T-helper 1 cell (primary cell): ENCODE data around the gene RAPGEF2.
"Not testable (repeated sequence)": the region's sequence is repeated elsewhere in the genome, so short reads cannot be mapped to it uniquely, and the experiment has no call there.

Experiments
- DNase-seq, 5 donors: peaks; one replicate each; pipeline ENCODE4 v3.0.0-alpha.2; 2012 to 2020

Gene RAPGEF2

GRCh38 chr4:159101988-159102621 is 774 bp upstream of the RAPGEF2 start:
- DNase-seq, result no peak

DNA sequence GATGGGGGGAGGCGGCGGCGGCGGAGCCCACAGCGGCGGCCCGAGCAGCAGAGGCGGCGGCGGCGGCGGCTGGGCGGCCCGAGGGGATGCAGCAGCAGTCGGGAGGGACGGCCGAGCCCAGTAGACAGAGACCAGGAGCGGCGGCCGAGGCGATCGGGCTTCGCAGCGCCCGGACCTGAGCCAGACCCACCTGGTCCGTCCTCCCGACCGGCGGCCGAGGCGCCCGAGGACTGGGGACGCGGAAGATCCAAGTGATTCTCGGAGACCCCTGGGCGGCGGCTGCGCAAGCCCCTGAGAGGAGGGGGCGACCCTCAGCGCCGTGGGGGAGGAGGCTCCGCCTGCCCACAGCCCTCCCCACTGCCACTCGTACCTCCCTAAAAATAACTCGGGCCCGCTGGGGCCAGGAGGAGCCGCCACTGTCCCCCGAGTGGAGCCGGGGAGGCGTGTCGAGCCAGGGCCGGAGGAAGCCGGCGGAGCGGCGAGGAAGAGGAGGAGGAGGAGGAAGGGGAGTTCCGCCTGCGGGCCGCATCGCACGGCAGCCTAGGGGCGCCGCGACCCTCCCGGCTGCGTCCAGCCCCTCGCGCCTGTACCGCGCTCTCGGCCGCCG is 608 bp downstream of the RAPGEF2 start:
- DNase-seq, result peak; percentile 13 to 44 (median 28)

- peak in 1 of 5 donors; percentile 33 for DNase-seq
These were observed 2.0 kb downstream of the RAPGEF2 start for GRCh38 chr4:159104694-159105414.

GRCh38 chr4:159105761-159106243 is 2.9 kb downstream of the RAPGEF2 start:
- DNase-seq, result peak in 1 of 5 donors; percentile 15

GRCh38 chr4:159106636-159107035 is 3.8 kb downstream of the RAPGEF2 start:
- no peak for DNase-seq

- DNase-seq, result peak in 1 of 5 donors; percentile 44
These were observed 4.5 kb downstream of the RAPGEF2 start for GRCh38 chr4:159107203-159107925.

- DNase-seq, result no peak
These were observed 5.2 kb downstream of the RAPGEF2 start for GRCh38 chr4:159108124-159108523.

GRCh38 chr4:159110961-159111360 is 8.1 kb downstream of the RAPGEF2 start:
- DNase-seq, result no peak

DNA sequence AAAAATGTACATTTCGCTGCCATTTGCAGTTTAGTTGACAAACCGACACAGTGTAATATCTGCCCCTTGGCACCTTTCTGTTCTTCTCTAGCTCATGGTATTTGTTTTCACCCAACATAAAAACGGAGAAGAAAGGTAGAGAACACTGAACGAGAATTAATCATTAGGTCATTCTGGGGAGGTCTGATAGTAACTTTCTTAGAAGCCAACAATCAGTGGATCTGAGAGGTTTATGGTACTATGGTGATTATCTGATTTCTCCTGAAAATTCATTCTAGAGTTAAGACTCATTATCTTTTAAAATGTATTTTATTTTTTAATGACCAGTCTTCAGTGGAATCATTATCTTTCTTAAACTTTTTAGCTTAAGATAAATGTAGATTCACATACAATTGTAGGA is 8.5 kb downstream of the RAPGEF2 start:
- no peak for DNase-seq

GRCh38 chr4:159113366-159113765 is 10.5 kb downstream of the RAPGEF2 start:
- DNase-seq, result not testable (repeated sequence)

GRCh38 chr4:159116098-159116497 is 13.2 kb downstream of the RAPGEF2 start:
- not testable (repeated sequence) for DNase-seq

DNA sequence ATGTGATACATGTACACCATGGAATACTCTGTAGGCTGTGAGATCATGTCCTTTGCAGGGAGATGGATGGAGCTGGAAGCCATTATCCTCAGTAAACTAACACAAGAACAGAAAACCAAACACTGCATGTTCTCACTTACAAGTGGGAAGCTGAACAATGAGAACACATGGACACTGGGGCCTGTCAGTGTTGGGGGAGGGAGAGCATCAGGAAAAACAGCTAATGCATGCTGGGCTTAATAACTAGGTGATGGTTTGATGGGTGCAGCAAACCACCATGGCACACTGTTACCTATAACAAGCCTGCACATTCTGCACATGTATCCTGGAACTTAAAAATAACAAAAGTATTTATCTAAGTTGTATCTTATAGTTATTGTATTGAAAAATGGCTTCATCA is 13.8 kb downstream of the RAPGEF2 start:
- DNase-seq, result not testable (repeated sequence)

DNA sequence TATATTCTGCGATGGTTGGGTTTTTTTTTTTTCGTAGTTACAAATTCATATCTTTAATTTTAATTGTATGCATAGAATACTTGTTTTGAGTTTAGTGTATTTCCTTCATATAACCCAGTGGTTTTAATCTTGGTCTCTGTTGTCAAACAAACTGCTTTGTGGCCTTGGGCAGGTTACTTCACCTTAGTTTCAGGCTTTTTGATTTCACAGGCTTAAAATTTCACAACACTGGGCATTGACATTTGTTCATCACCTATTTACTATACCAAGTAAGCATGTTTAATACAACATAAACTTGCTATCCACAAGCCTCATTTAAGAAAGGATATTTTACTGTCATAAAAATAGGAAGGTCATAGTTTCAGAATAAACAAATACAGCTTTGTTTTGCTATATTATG is 14.7 kb downstream of the RAPGEF2 start:
- DNase-seq, result no peak

- peak in 1 of 5 donors; percentile 46 for DNase-seq
These were observed 15.1 kb downstream of the RAPGEF2 start for GRCh38 chr4:159117968-159118367.

GRCh38 chr4:159121371-159121770 is 18.5 kb downstream of the RAPGEF2 start:
- no peak for DNase-seq

- peak in 1 of 5 donors; percentile 46 for DNase-seq
These were observed 23.8 kb downstream of the RAPGEF2 start for GRCh38 chr4:159126716-159127115.

GRCh38 chr4:159127745-159128518 is 25.1 kb downstream of the RAPGEF2 start:
- no peak for DNase-seq

DNA sequence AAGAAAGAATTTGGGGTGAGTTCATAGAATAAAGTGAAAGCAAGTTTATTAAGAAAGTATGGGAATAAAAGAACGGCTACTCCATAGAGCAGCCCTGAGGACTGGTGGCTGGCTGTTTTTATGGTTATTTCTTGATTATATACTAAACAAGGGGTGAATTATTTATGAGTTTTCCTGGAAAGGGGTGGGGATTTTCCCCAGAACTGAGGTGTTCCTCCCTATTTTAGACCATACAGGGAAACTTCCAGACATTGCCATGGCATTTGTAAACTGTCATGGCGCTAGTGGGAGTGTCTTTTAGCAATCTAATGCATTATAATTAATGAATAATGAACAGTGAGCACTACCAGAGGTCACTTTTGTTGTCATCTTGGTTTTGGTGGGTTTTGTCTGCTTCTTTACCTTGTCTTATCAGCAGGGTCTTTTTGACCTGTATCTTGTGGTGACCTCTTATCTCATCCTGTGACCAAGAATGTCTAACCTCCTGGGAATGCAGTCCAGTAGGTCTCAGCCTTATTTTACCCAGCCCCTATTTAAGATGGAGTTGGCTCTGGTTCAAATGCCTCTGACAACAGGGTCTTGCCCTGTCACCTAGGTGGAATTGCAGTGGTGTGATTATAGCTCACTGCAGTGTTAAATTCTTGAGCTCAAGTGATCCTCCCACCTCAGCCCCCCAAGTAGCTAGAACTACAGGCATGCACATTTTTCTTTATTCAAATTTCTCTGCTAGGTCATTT is 27.1 kb downstream of the RAPGEF2 start:
- no peak for DNase-seq

DNA sequence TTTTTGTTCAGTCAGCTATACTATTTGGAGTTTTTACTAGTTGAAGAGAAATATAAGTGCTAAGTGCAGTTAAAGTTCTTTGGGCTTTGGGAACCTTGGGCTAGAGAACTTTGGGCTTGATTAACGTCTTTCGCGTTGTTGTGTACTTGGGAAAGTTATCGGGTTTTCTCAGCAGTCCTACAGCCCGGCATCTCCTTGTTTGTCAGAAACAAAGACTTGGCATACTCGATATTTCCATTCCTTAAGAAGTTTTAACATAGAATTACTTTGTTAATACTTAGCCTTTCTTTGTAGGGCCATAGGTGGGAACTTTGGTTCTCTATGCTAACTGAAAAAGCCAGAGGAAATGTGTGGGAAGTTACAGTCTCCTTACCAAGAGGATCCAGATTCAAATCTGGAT is 28.7 kb downstream of the RAPGEF2 start:
- no peak for DNase-seq

DNA sequence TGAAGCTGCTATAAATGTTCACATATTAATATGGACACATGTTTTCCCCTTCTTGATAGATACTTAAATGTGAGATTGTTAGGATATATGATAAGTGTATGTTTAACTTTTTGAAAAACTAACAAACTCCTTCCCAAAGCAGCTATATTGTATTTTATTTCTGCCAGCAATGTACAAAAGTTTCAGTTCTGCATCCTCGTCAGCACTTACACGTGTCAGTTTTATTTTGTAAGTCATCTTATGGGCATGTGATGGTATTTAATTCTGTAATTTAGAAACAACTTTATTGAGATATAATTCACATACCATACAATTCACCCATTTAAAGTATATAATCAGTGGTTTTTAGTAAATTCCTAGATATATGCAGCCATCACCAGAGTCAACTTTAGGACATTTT is 31.6 kb downstream of the RAPGEF2 start:
- DNase-seq, result no peak

- DNase-seq, result no peak
These were observed 34.3 kb downstream of the RAPGEF2 start for GRCh38 chr4:159137176-159137575.

GRCh38 chr4:159138436-159138835 is 35.6 kb downstream of the RAPGEF2 start:
- no peak for DNase-seq
